ENCODE data around the gene INPP4B.

The INPP4B gene

DNA sequence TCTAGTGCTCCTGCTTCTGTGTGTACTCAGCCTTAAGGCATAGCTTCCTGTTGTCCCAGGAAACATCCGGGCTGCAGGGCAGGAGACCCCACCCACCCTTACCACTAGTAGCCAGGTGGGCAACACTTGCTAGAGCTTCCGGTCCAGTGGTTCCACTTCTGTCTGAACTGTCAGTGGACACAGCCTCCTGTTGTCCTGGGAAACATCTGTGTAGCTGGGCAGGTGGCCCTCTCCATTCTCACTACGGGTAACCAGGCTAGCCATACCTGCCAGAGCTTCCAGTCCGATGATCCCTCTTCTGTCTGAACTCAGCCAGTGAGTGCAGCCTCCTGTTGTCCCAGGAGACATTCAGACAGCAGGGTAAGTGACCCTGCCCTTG is 372.2 kb downstream of the INPP4B start:
- no peak for DNase-seq (ENCODE audit: low spot score)
- TF ChIP-seq, protein P1, sequence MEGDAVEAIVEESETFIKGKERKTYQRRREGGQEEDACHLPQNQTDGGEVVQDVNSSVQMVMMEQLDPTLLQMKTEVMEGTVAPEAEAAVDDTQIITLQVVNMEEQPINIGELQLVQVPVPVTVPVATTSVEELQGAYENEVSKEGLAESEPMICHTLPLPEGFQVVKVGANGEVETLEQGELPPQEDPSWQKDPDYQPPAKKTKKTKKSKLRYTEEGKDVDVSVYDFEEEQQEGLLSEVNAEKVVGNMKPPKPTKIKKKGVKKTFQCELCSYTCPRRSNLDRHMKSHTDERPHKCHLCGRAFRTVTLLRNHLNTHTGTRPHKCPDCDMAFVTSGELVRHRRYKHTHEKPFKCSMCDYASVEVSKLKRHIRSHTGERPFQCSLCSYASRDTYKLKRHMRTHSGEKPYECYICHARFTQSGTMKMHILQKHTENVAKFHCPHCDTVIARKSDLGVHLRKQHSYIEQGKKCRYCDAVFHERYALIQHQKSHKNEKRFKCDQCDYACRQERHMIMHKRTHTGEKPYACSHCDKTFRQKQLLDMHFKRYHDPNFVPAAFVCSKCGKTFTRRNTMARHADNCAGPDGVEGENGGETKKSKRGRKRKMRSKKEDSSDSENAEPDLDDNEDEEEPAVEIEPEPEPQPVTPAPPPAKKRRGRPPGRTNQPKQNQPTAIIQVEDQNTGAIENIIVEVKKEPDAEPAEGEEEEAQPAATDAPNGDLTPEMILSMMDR (IDR thresholded peaks at IDR 0.05; ENCODE audit: borderline replicate concordance, control extremely low read depth, extremely low read depth, insufficient read depth, missing control alignments), result no peak
- in situ Hi-C loops (cut with MboI; ENCODE audit: low sequenced_read_pairs, unreplicated experiment), result no loop called here

DNA sequence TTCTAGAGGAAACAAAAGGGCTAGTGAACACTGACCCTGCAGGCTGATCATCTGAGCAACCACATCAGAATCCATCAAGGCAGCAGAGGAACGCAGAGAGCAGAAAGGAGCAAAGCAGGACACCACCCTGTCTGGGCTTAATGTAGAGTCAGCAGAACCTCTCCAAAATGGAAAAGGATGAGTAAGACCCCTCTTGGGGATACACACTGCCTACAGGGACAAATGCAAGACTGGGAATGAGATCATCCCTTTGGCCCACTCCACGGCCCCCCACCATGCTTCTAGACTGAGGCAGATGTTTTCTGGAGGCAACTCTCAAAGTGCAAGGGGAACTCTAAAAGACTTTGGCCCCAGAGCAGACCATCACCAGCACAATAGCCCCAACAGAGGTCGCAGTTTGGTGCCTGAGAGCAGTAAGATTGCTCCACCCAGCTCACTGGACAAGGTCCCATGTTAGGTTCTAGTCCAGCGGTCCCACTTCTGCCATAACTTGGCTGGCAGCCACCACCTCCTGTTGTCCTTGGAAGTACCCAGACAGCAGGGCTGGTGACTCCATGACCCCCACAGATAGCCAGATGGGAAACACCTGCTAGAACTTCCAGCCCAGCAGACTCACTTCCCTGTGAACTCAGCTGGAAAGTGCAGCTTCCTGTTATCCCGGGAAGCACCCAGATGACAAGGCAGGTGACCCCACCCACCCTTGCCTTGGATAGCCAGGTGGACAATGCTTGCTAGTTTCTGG is 372.7 kb downstream of the INPP4B start:
- TF ChIP-seq, protein P1 (IDR thresholded peaks at IDR 0.05; ENCODE audit: borderline replicate concordance, control extremely low read depth, extremely low read depth, insufficient read depth, missing control alignments), result no peak
- in situ Hi-C loops (cut with MboI; ENCODE audit: low sequenced_read_pairs, unreplicated experiment), result no loop called here
- DNase-seq (ENCODE audit: low spot score), result no peak

DNA sequence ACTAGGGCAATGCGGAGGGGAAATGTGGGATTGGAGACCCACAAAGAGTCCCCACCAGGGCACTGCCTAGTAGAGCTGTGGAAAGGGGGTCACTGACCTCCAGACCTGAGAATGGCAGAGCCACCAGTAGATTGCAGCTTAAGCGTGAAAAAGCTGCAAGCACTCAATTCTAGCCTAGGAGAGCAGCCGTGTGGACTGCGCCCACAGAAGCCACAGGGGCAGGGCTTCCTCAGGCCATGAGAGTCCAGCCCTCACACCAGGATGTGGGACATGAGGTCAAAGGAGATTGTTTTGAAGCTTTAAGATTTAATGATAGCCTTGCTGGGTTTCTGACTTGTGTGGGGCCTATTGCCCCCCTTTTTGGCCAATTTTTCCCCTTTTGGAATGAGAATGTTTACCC is 379.0 kb downstream of the INPP4B start:
- in situ Hi-C loops (cut with MboI; ENCODE audit: low sequenced_read_pairs, unreplicated experiment), result no loop called here
- DNase-seq (ENCODE audit: low spot score), result no peak
- TF ChIP-seq, protein P1 (IDR thresholded peaks at IDR 0.05; ENCODE audit: borderline replicate concordance, control extremely low read depth, extremely low read depth, insufficient read depth, missing control alignments), result no peak

DNA sequence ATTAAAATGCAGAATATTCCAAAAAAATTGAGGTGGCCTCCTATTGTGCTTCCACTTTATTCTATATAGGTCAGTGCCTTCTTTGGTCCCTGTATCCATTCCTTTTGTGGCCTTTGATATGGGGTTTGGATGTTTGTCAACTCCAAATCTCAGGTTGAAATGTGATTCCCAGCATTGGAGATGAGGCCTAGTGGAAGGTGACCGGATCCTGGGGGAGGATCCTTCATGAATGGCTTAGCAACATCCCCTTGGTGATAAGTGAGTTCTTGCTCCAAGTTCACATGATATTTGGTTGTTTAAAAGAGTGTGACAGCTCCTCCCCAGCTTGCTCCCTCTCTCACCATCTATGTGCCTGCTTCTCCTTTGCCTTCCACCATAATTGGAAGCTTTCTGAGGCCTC is 380.6 kb downstream of the INPP4B start:
- DNase-seq (ENCODE audit: low spot score), result no peak
- in situ Hi-C loops (cut with MboI; ENCODE audit: low sequenced_read_pairs, unreplicated experiment), result no loop called here
- TF ChIP-seq, protein P1 (IDR thresholded peaks at IDR 0.05; ENCODE audit: borderline replicate concordance, control extremely low read depth, extremely low read depth, insufficient read depth, missing control alignments), result no peak

DNA sequence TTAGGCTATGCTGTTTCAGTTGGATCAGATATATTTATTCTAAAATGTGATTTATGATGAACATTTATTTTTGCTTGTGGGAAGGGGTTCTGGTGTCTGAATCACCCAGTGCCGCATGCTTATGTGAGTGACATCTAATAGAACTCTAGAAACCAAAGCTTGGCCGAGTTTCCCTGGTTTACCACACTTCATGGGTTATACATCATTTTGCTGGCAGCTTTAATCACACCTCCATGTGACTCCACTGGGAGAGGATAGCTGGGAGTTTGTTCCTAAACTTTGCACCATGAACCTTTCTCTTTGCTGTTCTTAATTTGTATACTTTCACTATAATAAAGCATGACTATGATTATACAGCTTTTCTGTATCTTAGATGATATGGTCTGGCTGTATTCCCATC is 382.9 kb downstream of the INPP4B start:
- TF ChIP-seq, protein P1 (IDR thresholded peaks at IDR 0.05; ENCODE audit: borderline replicate concordance, control extremely low read depth, extremely low read depth, insufficient read depth, missing control alignments), result no peak
- in situ Hi-C loops (cut with MboI; ENCODE audit: low sequenced_read_pairs, unreplicated experiment), result no loop called here

DNA sequence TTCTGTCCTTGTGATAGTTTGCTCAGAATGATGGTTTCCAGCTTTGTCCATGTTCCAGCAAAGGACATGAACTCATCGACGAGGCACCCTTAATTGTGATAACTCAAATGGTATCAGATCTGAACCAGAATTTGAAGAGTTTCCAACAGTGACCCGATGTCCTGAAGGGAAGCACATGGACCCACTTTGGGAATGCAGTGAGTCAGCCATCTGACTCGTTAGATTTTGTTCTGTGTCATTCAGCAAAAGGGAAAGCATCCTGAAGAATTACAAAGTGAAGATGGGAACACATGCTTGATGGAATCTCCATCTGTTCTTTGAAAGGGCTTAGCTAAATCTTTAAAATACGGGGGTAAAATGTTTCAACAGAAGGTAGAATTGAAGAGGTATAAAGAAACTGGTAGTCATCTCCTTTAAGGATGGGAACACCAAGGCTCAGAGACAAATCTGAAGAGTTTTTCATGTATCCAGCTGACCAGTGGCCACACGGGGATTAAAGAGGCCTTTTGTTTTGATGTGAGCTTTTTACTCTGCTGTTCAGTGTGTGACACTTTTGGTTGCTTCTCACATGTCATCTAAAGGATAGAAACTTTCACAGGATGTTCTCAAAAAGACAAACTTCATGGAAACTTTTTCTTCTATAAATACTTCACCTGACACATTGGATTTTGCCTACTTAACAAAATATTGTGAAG is 393.8 kb downstream of the INPP4B start:
- DNase-seq (ENCODE audit: low spot score), result no peak
- TF ChIP-seq, protein P1 (IDR thresholded peaks at IDR 0.05; ENCODE audit: borderline replicate concordance, control extremely low read depth, extremely low read depth, insufficient read depth, missing control alignments), result no peak
- in situ Hi-C loops (cut with MboI; ENCODE audit: low sequenced_read_pairs, unreplicated experiment), result no loop called here

More for the DNA sequence above, 382.9 kb downstream of the INPP4B start:
- DNase-seq (ENCODE audit: low spot score), result no peak
